ENCODE data around the gene IL17RC. TPM values are rescaled to one million over a fixed set of nuclear protein-coding genes. Genes with fewer than 3 reads are reported as not detected.

IL17RC gene
- total RNA-seq, 1 experiment from 2014 or later, result 17.6 TPM

GRCh38 chr3:9966841-9967240 is 49.9 kb downstream of the IL17RC start:
- CTCF ChIA-PET, result no interaction called here
- Histone ChIP-seq H3K79me2 (ENCODE audit: insufficient read depth, low read length) (no peaks in the 10 kb centered on the region), H3K4me2 (ENCODE audit: low read length) (no peak overlapping the region), H3K27ac (ENCODE audit: low read depth, low read length) (no peak overlapping the region), H3K4me3 (replicated peaks in 1 of 2; ENCODE audit: low read depth in 1 of 2, low read length in 2 of 2) (no peak overlapping the region), H3K9me3 (ENCODE audit: control insufficient read depth in 1 of 2, insufficient read depth in 1 of 2, low read depth in 1 of 2, low read length in 2 of 2) (no peaks in the 10 kb centered on the region), H3K4me1 (ENCODE audit: control insufficient read depth in 1 of 2, insufficient read depth in 2 of 2, low read length in 2 of 2) (no peaks in the 10 kb centered on the region), H3K36me3 (ENCODE audit: control insufficient read depth in 1 of 2, insufficient read depth in 2 of 2, low read length in 2 of 2) (peaks cover 11 to 29% of the 10 kb centered on the region in 2 experiments), H3K9ac (ENCODE audit: low read length) (no peak overlapping the region), H3K27me3 (ENCODE audit: insufficient read depth, low read length) (no peaks in the 10 kb centered on the region), H3K9me2 (ENCODE audit: insufficient read depth) (0 out of 2 replicates have a peak, but pooled peaks cover 4% of the 10 kb centered on the region), H2AFZ (ENCODE audit: low read depth, low read length, poor library complexity, severe bottlenecking) (no peak overlapping the region), H4K20me1 (ENCODE audit: insufficient read depth) (no peaks in the 10 kb centered on the region)
- ATAC-seq, result no peak
- BruUV-seq (replicated peaks), result no TSS peak
- RAD21 ChIA-PET (ENCODE audit: low non-redundant PET in 1 of 2, low total read pairs in 2 of 2, uncharacterized antibody in 2 of 2, unreplicated experiment in 2 of 2), result no interaction called here
- POLR2A ChIA-PET, result no interaction called here
- DNase-seq (ENCODE audit: low read depth, low spot score), result no peak
- TF ChIP-seq ATF3 (IDR thresholded peaks at IDR 0.05) (no peak), CTCF (IDR thresholded peaks at IDR 0.05 in 2 of 3, conservative IDR thresholded peaks at IDR 0.05 in 1 of 3; ENCODE audit: borderline replicate concordance in 1 of 3, insufficient read depth in 1 of 3, low read depth in 2 of 3, low read length in 2 of 3) (no peak), POLR2A (IDR thresholded peaks at IDR 0.05; ENCODE audit: borderline replicate concordance, extremely low read depth, insufficient read depth, insufficient read length) (no peak), EZH2 (IDR thresholded peaks at IDR 0.05) (no peak), CBX3 (IDR thresholded peaks at IDR 0.05; ENCODE audit: low read depth) (no peak), CEBPB (IDR thresholded peaks at IDR 0.05; ENCODE audit: low read depth) (no peak), ZNF274 (IDR thresholded peaks at IDR 0.05; ENCODE audit: low read depth, low read length) (no peak), FOSL1 (IDR thresholded peaks at IDR 0.05; ENCODE audit: low read depth) (no peak), TCF7L2 (IDR thresholded peaks at IDR 0.05; ENCODE audit: borderline replicate concordance, extremely low read depth, insufficient read depth, insufficient read length) (no peak), RAD21 (IDR thresholded peaks at IDR 0.05; ENCODE audit: low read depth) (no peak), EZH2phosphoT487 (IDR thresholded peaks at IDR 0.05; ENCODE audit: borderline replicate concordance) (no peak), SIN3A (IDR thresholded peaks at IDR 0.05; ENCODE audit: low read depth) (no peak), SP1 (IDR thresholded peaks at IDR 0.05; ENCODE audit: low read depth) (no peak), ZFX (IDR thresholded peaks at IDR 0.05) (no peak)
- TF ChIP-seq, protein P1, sequence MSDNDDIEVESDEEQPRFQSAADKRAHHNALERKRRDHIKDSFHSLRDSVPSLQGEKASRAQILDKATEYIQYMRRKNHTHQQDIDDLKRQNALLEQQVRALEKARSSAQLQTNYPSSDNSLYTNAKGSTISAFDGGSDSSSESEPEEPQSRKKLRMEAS (IDR thresholded peaks at IDR 0.05), result no peak
- TF ChIP-seq, protein P2, sequence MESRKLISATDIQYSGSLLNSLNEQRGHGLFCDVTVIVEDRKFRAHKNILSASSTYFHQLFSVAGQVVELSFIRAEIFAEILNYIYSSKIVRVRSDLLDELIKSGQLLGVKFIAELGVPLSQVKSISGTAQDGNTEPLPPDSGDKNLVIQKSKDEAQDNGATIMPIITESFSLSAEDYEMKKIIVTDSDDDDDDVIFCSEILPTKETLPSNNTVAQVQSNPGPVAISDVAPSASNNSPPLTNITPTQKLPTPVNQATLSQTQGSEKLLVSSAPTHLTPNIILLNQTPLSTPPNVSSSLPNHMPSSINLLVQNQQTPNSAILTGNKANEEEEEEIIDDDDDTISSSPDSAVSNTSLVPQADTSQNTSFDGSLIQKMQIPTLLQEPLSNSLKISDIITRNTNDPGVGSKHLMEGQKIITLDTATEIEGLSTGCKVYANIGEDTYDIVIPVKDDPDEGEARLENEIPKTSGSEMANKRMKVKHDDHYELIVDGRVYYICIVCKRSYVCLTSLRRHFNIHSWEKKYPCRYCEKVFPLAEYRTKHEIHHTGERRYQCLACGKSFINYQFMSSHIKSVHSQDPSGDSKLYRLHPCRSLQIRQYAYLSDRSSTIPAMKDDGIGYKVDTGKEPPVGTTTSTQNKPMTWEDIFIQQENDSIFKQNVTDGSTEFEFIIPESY (IDR thresholded peaks at IDR 0.05; ENCODE audit: extremely low read depth, insufficient replicate concordance, low read length), result no peak
- TF ChIP-seq, protein P3, sequence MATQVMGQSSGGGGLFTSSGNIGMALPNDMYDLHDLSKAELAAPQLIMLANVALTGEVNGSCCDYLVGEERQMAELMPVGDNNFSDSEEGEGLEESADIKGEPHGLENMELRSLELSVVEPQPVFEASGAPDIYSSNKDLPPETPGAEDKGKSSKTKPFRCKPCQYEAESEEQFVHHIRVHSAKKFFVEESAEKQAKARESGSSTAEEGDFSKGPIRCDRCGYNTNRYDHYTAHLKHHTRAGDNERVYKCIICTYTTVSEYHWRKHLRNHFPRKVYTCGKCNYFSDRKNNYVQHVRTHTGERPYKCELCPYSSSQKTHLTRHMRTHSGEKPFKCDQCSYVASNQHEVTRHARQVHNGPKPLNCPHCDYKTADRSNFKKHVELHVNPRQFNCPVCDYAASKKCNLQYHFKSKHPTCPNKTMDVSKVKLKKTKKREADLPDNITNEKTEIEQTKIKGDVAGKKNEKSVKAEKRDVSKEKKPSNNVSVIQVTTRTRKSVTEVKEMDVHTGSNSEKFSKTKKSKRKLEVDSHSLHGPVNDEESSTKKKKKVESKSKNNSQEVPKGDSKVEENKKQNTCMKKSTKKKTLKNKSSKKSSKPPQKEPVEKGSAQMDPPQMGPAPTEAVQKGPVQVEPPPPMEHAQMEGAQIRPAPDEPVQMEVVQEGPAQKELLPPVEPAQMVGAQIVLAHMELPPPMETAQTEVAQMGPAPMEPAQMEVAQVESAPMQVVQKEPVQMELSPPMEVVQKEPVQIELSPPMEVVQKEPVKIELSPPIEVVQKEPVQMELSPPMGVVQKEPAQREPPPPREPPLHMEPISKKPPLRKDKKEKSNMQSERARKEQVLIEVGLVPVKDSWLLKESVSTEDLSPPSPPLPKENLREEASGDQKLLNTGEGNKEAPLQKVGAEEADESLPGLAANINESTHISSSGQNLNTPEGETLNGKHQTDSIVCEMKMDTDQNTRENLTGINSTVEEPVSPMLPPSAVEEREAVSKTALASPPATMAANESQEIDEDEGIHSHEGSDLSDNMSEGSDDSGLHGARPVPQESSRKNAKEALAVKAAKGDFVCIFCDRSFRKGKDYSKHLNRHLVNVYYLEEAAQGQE (IDR thresholded peaks at IDR 0.05; ENCODE audit: low read depth), result no peak
- intact Hi-C loops (cut with micrococcal nuclease), result no loop called here
